ENCODE results near the gene KATNAL1.

KATNAL1 gene

DNA sequence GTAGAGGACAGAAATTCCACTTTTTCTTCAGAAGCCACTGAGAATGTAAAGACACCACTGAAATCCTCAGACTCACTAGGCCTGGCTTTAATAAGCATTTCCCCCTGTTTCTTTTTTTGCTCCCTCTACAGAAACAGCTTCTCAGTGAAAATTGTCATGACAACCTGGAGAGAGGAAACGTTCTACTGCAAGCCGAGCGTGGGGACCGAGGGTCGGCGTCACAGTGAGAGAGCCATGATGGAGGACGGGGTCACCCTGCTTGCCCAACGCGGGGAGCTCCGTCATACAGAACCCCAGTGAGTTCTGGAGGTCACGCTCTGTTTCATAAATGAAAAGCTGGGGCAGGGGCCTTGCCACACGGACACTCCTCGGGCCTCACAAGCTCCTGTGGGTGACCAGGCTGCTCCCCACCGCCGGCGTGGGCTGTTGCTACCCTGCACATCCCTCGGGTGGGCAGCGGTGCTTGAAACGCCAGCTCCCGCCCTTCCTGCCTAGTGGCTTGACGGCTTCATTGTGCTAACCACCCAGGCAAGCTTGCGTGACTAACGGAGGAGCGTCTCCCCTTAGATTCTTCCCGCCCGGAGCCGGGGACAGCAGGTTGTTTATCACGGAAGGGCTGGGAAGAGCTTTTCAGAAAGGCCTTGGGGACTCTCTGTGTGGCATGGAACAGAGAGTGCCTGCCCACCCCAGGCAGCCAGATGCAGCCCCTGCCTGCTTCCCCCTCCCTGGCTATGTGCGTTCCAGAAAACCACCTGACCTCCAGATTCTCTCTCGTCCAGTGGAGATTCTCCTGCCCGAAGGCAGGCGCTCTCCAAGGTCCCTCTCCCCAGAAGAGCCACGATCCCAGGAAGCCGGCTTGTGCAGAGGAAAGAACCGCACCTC, 153.6 kb downstream of the KATNAL1 start:
- POLR2A ChIA-PET (ENCODE audit: low non-redundant PET), result no interaction called here
- CTCF ChIA-PET, result interaction anchor here (0.7 kb wide), 1 partner anchor 1328 kb away, joined by 4 read pairs; no protein-coding TSS in a partner anchor
- DNase-seq (ENCODE audit: low spot score), result no peak
- H3K27ac ChIP-seq, result no peak overlapping the region
- TF ChIP-seq CTCF (conservative IDR thresholded peaks at IDR 0.05; ENCODE audit: low read depth), result no peak

Data from RWPE1 (cell line).